ENCODE measurements around the gene GPR137C. TPM values are rescaled to one million over a fixed set of nuclear protein-coding genes. Genes with fewer than 3 reads are reported as not detected.

Gene GPR137C
- 11.9 and 16.9 TPM in 2 replicates for polyA plus RNA-seq

GRCh38 chr14:52552063-52552988 is at the start of gene GPR137C, which contains the start of gene TXNDC16:
Gene GPR137C (plus strand): TSS chr14:52552836. CDS start chr14:52553148, 312 bp downstream.
Gene TXNDC16 (minus strand): TSS chr14:52552505. CDS start chr14:52543557, 8,948 bp downstream.

Other genes with a start within 250 kb of the GPR137C start
- gene PTGER2, start 238.5 kb upstream of the GPR137C start, polyA plus RNA-seq = not detected in 2 replicates
- 8.0 and 10.3 TPM in 2 replicates for gene TXNDC16, start 331 bp upstream of the GPR137C start, polyA plus RNA-seq
- 46.3 and 48.5 TPM in 2 replicates for gene ERO1A, start 142.7 kb downstream of the GPR137C start, polyA plus RNA-seq
- gene PSMC6, start 154.4 kb downstream of the GPR137C start, polyA plus RNA-seq = 250 and 271 TPM in 2 replicates
- 11.5 and 12.8 TPM in 2 replicates for gene STYX, start 177.3 kb downstream of the GPR137C start, polyA plus RNA-seq
- gene GNPNAT1, start 238.8 kb downstream of the GPR137C start, polyA plus RNA-seq = 6.6 and 10.8 TPM in 2 replicates